HUDEP-2 (cell line): ENCODE results near the gene SPINT4.
A peak's percentile ranks its signal among the peaks of the same experiment; 100 is the strongest.
"Not testable (repeated sequence)": the region's sequence is repeated elsewhere in the genome, so short reads cannot be mapped to it uniquely, and the experiment has no call there.

ENCODE experiments used
- DNase-seq, 76 experiments: peaks; one replicate each; lab custom pipeline; 2025; ENCODE audit not compliant: unreplicated experiment in 76 of 76; lab: John Stamatoyannopoulos, UW

The SPINT4 gene

GRCh38 chr20:45764618-45765282 lies 42.6 kb downstream of the SPINT4 start:
- DNase-seq = not testable (repeated sequence)

GRCh38 chr20:45765307-45765875 lies 43.2 kb downstream of the SPINT4 start:
- no peak for DNase-seq

- DNase-seq = no peak
These were observed 43.8 kb downstream of the SPINT4 start for GRCh38 chr20:45765980-45766379.

GRCh38 chr20:45768479-45768878 lies 46.3 kb downstream of the SPINT4 start:
- no peak for DNase-seq

DNA sequence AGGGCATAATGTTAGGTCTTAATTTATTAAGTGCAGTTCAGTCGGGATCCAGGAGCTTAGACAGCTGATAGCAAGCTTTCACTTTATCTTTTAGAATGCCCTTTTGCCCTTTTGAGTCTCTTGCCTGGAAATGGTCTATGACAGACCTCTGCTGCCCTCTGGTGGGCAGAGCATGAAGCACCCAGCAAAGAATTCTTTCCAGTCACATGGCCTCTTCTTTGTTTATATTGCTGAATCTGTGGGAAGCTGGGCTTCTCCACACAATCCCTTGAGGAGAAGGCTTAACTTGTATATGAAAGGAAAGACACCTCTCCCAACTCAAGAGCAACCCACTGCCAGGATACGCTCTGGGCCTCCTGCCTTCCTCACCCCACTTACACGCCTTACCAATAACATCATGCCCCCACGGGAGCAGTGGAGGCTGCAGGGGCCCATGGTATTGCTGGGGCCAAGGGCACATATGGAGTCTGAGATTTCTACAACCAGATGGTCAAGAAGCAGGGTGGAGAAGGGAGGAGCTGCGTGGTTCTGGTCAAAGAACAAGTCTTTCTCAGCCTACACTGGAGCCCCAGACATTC lies 49.1 kb downstream of the SPINT4 start:
- peak in 67 of 76 experiments; percentile 3 to 82 (median 60) for DNase-seq

DNA sequence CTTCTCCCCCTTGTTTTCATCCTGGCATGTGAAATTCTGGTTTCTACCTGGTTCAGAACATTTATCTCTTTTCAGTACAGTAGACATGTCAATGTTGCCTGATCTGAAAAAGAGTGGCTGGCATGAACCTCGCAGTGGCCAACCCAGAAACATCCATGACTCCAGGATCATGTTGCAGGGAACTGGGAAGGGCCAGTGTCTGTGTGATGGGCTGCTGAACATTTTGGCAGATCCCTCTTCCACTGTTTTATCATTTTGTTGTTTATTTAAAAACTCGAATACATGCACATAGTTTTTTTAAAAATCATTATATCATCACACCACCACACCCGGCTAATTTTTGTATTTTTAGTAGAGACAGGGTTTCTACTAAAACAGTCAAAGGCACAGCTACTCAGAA lies 50.5 kb downstream of the SPINT4 start:
- DNase-seq = no peak

DNA sequence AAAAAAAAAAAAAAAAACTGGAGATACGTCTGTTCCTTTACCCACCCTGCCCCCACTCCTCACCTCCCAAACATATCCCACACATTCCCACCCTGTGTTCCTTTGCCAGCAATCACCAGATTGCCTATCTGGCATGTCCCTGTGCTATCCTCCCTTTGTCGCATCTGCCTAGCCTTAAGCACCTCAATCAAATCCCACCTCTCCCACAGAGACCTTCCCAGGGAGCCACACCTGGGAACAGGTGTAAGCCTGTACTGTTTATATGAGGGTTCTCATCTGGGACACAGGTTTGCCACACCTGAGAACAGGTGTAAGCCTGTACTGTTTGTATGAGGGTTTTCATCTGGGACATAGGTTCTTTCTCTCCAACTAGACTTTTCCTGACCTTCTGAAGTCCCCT lies 52.8 kb downstream of the SPINT4 start:
- no peak for DNase-seq

GRCh38 chr20:45775411-45775810 lies 53.3 kb downstream of the SPINT4 start:
- DNase-seq = no peak
